ENCODE data around the gene COG3. TPM values are rescaled to one million over a fixed set of nuclear protein-coding genes. Genes with fewer than 3 reads are reported as not detected.

Gene COG3
- total and polyA plus RNA-seq, 2 experiments from 2014 or later, result 19.9 to 36.1 TPM

GRCh38 chr13:45542391-45542790, 77.7 kb downstream of the COG3 start:
- DNase-seq (ENCODE audit: low spot score), result no peak
- H3K27ac ChIP-seq, result no peak overlapping the region
- WGBS (ENCODE audit: low lambda C conversion rate, missing lambda C conversion rate), result 91% methylated on average over 8 of the region's 8 CpGs
- H3K27me3 ChIP-seq, result no peaks in the 10 kb centered on the region
- H4K20me1 ChIP-seq (ENCODE audit: insufficient read depth, poor library complexity, severe bottlenecking), result no peaks in the 10 kb centered on the region
- no peaks in the 10 kb centered on the region for H3K9me2 ChIP-seq (replicated peaks; ENCODE audit: insufficient read depth)
- no peaks in the 10 kb centered on the region for H3K36me3 ChIP-seq (replicated peaks; ENCODE audit: insufficient read depth, low read depth)
- no peaks in the 10 kb centered on the region for H3K9me3 ChIP-seq (ENCODE audit: low read depth)
- no peaks in the 10 kb centered on the region for H3K4me1 ChIP-seq (ENCODE audit: insufficient read depth)
- H3K4me2 ChIP-seq, result no peak overlapping the region
- no peak overlapping the region for H2AFZ ChIP-seq
- TF ChIP-seq EZH2 (IDR thresholded peaks at IDR 0.05; ENCODE audit: borderline replicate concordance) (no peak), CTCF (IDR thresholded peaks at IDR 0.05; ENCODE audit: poor library complexity) (no peak), EZH2phosphoT487 (IDR thresholded peaks at IDR 0.05; ENCODE audit: low read depth, severe bottlenecking, unreplicated experiment) (no peak)
- no peak overlapping the region for H3K4me3 ChIP-seq
- H3K79me2 ChIP-seq, result no peaks in the 10 kb centered on the region

- Histone ChIP-seq H3K36me3 (replicated peaks; ENCODE audit: insufficient read depth, low read depth) (no peaks in the 10 kb centered on the region), H3K4me1 (ENCODE audit: insufficient read depth) (no peaks in the 10 kb centered on the region), H3K27me3 (no peaks in the 10 kb centered on the region), H3K9me2 (replicated peaks; ENCODE audit: insufficient read depth) (no peaks in the 10 kb centered on the region), H4K20me1 (ENCODE audit: insufficient read depth, poor library complexity, severe bottlenecking) (no peaks in the 10 kb centered on the region), H3K27ac (no peak overlapping the region), H2AFZ (no peak overlapping the region), H3K79me2 (no peaks in the 10 kb centered on the region), H3K9me3 (ENCODE audit: low read depth) (no peaks in the 10 kb centered on the region), H3K4me3 (no peak overlapping the region), H3K4me2 (no peak overlapping the region)
- 94% methylated on average over 5 of the region's 5 CpGs for WGBS (ENCODE audit: low lambda C conversion rate, missing lambda C conversion rate)
- no peak for TF ChIP-seq EZH2 (IDR thresholded peaks at IDR 0.05; ENCODE audit: borderline replicate concordance)
- TF ChIP-seq CTCF (IDR thresholded peaks at IDR 0.05; ENCODE audit: poor library complexity), result no peak
- TF ChIP-seq EZH2phosphoT487 (IDR thresholded peaks at IDR 0.05; ENCODE audit: low read depth, severe bottlenecking, unreplicated experiment), result no peak
- no peak for DNase-seq (ENCODE audit: low spot score)
Measured at GRCh38 chr13:45542878-45543277, 78.1 kb downstream of the COG3 start.

DNA sequence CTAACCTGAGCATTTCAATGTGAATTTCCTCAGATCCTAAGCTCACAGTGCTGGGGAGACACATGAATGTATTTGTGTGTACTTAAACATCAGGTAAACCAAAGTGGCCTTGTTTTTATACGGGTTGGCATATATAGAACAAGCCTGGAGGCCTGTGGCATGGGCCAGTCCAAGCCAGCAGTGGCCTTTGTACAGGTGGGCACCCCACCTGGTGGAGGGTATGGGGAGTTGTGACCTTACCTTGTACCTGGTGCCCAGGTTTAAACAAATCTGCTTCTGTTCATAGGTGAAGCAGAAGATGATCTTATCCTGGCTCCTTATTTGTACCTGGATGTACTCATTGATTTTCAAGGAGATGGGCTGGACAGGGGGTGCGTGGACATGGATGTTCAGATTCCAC, 79.8 kb downstream of the COG3 start:
- TF ChIP-seq EZH2phosphoT487 (IDR thresholded peaks at IDR 0.05; ENCODE audit: low read depth, severe bottlenecking, unreplicated experiment), result no peak
- TF ChIP-seq EZH2 (IDR thresholded peaks at IDR 0.05; ENCODE audit: borderline replicate concordance), result no peak
- no peak for TF ChIP-seq CTCF (IDR thresholded peaks at IDR 0.05; ENCODE audit: poor library complexity)
- DNase-seq (ENCODE audit: low spot score), result no peak
- Histone ChIP-seq H3K4me2 (no peak overlapping the region), H3K4me3 (no peak overlapping the region), H3K4me1 (ENCODE audit: insufficient read depth) (no peaks in the 10 kb centered on the region), H4K20me1 (ENCODE audit: insufficient read depth, poor library complexity, severe bottlenecking) (no peaks in the 10 kb centered on the region), H3K27ac (no peak overlapping the region), H3K36me3 (replicated peaks; ENCODE audit: insufficient read depth, low read depth) (no peaks in the 10 kb centered on the region), H2AFZ (no peak overlapping the region), H3K27me3 (no peaks in the 10 kb centered on the region), H3K9me3 (ENCODE audit: low read depth) (no peaks in the 10 kb centered on the region), H3K9me2 (replicated peaks; ENCODE audit: insufficient read depth) (no peaks in the 10 kb centered on the region), H3K79me2 (no peaks in the 10 kb centered on the region)
- WGBS (ENCODE audit: low lambda C conversion rate, missing lambda C conversion rate), result 94% methylated on average over 2 of the region's 2 CpGs

All from hepatocyte (in vitro differentiated cells).